HG03521 (cell line): ENCODE results near the gene ACTR8.
"Not testable (repeated sequence)": the region's sequence is repeated elsewhere in the genome, so short reads cannot be mapped to it uniquely, and the experiment has no call there.

Experiments
- ATAC-seq: cut with Tn5 transposase; IDR thresholded peaks from one replicate; pipeline ENCODE4 v1.9.1; 2021; ENCODE audit warnings: mild to moderate bottlenecking, moderate library complexity; ENCODE audit not compliant: unreplicated experiment

The ACTR8 gene

DNA sequence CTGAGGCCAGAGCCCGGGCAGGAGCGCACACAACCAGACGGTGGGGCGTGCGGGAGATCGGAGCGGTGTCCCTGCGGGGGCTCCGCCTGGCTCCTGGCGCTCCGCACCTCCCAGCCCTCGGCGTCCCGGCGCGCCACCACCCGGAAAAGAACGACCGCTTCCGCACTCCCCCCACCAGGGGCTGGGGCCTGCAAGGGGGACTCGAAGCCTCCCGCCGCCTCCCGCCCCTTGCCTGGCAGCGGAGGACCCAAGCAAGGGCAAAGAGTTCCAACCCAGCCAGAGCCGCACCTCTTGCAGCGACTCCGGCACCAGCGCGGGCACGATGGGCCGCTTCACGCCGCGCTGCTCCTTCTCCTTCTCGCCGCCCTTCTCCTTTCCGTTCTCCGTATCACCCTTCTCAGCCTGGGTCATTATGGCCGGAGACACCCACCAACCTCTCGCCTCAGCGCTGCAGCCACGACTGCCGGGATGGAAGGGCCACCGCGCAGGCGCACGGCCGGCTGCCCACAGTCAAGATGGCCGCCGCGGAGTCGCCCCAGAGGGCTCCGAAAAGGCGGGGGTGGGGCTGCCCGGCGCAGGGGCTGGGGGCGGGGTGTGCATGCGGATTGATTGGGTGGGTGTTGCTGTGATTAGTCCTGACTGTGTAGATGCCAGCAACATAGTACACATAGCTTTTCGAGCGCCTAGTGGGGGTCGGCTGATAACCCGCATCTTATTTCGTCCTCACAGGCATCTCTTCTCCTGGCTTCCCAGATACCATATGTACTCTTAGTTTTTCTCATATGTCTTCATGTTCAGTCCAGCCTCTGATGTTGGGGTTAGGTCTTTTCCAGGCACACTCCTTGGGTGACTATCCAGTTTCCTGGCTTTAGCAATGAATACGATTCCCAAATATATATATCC is at the start of gene ACTR8:
ACTR8 (minus strand) TSS at position 462 of the 903 bp plus-strand sequence; CDS start at position 411, 51 bp downstream.
- ATAC-seq, result peak; percentile 82

GRCh38 chr3:53927208-53927872 is 45.4 kb upstream of the ACTR8 start:
- ATAC-seq, result not testable (repeated sequence)

GRCh38 chr3:53921296-53921695 is 39.3 kb upstream of the ACTR8 start:
- no peak for ATAC-seq

GRCh38 chr3:53919741-53920140 is 37.8 kb upstream of the ACTR8 start:
- no peak for ATAC-seq

DNA sequence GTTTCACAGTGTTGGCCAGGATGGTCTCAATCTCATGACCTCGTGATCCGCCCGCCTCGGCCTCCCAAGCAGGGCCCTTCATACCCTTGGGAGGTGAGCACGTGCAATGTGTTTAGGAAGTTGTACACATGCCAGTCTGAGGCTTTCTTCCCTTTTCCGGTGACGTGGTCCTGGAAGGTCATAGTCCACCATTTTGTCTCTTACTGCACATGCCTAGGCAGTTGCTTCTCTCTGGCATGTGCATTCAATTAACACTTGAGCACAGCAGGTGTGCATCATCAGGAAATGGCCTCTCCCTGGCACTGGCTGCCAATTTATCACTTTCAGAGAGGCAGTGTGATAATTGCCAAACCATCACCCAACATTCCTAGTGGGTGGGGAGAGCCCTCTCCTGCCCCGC is 31.4 kb upstream of the ACTR8 start:
- no peak for ATAC-seq

DNA sequence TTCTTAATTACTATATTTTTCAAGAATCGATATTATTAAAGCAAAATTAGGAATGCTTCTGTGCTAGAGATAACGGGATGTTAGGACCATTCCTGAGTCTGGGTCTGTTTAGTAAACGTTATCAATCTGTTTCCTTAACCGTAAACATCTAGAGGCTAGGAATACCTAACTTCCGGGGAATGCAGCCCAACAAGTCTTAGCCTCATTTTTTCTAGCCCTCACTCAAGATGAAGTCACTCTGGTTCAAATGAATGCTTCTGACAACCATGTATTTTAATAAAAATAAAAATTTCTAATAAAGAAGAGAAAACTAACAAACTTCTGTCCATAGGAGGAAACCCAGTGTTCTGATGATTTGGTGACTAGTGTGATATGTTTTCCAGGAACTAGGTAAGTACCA is 20.8 kb upstream of the ACTR8 start:
- ATAC-seq, result no peak

DNA sequence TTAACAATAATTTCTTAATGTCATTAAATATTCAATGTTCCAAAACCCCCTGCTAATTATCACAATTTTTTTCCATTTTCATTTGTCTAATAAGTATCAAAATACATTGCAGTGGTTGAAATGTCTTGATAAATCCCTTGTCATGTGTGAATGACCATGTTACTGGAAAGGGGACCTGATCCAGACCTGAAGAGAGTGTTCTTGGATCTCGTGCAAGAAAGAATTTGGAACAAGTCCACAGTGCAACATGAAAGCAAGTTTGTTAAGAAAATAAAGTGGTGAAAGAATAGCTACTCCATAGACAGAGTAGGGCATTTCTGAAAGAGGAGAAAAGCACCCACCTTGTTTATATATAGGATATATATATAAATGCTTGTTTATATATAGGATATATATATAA is 20.1 kb upstream of the ACTR8 start:
- ATAC-seq, result no peak

GRCh38 chr3:53900666-53901331 is 18.8 kb upstream of the ACTR8 start:
- no peak for ATAC-seq

- no peak for ATAC-seq
Measured at GRCh38 chr3:53899750-53900149, 17.8 kb upstream of the ACTR8 start.

- no peak for ATAC-seq
Measured at GRCh38 chr3:53892286-53892637, 10.3 kb upstream of the ACTR8 start.

DNA sequence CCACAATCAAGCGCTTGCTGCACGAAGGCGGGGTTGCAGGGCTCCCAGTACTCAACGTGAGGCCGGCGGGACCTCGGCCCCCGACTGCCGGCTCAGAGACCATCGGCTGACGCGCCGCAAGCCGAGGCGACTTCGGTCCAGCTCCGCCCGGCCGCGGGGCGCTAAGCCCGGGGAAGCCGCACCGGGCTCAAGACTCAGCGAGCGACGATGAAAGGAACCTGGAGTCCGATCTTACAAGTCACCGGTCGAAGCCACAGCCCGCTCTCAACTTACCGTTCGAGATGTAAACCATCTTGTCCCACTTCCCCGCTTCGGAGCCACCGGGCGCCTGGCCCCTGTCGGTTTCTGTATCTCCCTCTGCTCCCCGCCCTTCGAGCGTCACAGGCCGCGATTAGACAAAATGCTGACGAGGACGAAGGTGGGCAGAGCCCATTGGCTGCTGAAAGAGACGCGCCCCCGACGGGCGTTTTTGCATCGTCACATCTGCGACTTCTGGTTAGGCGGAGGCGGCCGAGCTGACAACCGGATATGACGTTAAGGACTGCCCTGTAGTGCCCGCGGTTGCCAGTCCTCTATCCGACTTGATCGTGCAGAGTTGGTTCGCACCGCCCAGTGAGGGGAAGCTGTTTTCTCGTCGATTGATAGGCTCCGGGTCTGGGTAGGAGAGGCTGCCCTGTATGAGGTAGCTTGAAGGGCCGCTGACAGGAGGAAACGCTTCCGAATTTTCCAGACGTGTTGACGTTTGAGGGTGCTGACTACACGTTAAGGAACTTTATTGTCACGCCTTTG is 9.7 kb upstream of the ACTR8 start, which contains the start of gene SELENOK:
SELENOK (minus strand) TSS at position 363 of the 789 bp plus-strand sequence.
- peak; percentile 97 for ATAC-seq

DNA sequence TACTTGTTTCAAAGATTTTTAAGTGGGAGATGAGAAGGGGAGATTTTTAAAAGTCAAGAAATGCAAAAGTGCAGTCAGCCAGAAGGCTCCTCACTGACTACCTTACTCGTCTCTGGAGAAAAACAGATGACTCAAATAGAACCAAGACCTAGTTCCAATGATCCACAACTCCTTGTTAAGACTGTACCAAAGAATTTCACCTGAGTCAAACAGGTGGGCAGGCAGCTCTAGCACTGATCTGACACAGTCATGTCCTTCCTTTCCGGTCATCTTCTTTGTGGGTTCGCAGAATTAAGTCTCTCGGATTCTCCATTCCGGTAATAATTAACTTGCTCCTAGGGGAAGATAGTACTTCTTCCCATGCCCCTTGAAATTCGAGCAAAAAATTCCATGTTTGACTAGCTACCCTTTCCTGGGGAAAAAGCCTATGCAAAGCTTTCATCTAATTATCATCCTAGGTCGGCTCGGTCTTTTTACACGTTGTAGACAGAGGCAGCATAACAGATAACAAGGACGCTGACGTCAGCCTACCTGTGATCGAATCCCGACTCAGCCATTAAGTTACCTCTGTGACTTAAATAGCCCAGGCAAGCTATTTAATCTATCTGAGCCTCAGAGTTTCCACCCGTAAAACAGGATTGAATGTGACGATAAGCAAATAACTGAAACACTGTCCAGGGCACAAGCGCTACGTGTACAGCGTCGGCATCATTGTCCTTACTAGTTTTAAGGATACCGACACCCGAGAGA is 8.9 kb upstream of the ACTR8 start:
- ATAC-seq, result no peak

- ATAC-seq, result no peak
Measured at GRCh38 chr3:53888232-53888631, 6.3 kb upstream of the ACTR8 start.

- ATAC-seq, result no peak
Measured at GRCh38 chr3:53887446-53887845, 5.5 kb upstream of the ACTR8 start.

GRCh38 chr3:53885239-53885638 is 3.3 kb upstream of the ACTR8 start:
- no peak for ATAC-seq

GRCh38 chr3:53884623-53885022 is 2.7 kb upstream of the ACTR8 start:
- no peak for ATAC-seq

- no peak for ATAC-seq
Measured at GRCh38 chr3:53883008-53883407, 1.1 kb upstream of the ACTR8 start.

- no peak for ATAC-seq
Measured at GRCh38 chr3:53880396-53881345, 1.3 kb downstream of the ACTR8 start.
